ENCODE results near the gene ALMS1.
"Not testable (repeated sequence)": the region's sequence is repeated elsewhere in the genome, so short reads cannot be mapped to it uniquely, and the experiment has no call there.

The ALMS1 gene

DNA sequence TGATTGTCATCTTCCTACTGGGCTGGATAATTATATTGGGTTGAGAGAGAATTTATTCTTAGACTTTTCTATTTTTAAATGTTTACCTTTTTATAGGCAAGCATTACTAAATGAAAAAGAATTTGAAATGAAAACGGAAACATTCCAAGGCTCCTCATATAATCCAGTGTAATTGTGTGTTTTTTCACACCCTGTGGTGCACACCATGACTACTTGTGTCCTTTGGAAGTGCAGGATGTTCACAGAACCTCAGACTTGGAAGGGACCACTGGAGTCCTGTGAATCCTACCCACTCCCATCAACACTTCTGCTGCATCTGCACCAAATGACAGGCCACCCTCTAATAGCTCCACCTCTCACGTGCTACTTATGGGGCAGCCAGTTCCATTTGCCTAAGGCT, 208.6 kb downstream of the ALMS1 start:
- Histone ChIP-seq H3K36me3 (ENCODE audit: control insufficient read depth, insufficient read depth, low read length) (no peaks in the 10 kb centered on the region), H3K27me3 (ENCODE audit: control insufficient read depth, insufficient read depth, low read length) (no peaks in the 10 kb centered on the region), H3K9ac (ENCODE audit: low read depth, low read length) (no peak overlapping the region), H3K4me1 (ENCODE audit: control insufficient read depth, insufficient read depth, low read length) (no peaks in the 10 kb centered on the region), H3K9me3 (ENCODE audit: control insufficient read depth, insufficient read depth, low read length) (no peaks in the 10 kb centered on the region), H3K4me3 (ENCODE audit: low read depth, low read length) (no peak overlapping the region)

GRCh38 chr2:73601780-73602179, 216.1 kb downstream of the ALMS1 start:
- Histone ChIP-seq H3K4me3 (ENCODE audit: low read depth, low read length) (no peak overlapping the region), H3K9ac (ENCODE audit: low read depth, low read length) (no peak overlapping the region), H3K27me3 (ENCODE audit: control insufficient read depth, insufficient read depth, low read length) (no peaks in the 10 kb centered on the region), H3K36me3 (ENCODE audit: control insufficient read depth, insufficient read depth, low read length) (peaks cover 3% of the 10 kb centered on the region), H3K9me3 (ENCODE audit: control insufficient read depth, insufficient read depth, low read length) (no peaks in the 10 kb centered on the region), H3K4me1 (ENCODE audit: control insufficient read depth, insufficient read depth, low read length) (no peaks in the 10 kb centered on the region)

DNA sequence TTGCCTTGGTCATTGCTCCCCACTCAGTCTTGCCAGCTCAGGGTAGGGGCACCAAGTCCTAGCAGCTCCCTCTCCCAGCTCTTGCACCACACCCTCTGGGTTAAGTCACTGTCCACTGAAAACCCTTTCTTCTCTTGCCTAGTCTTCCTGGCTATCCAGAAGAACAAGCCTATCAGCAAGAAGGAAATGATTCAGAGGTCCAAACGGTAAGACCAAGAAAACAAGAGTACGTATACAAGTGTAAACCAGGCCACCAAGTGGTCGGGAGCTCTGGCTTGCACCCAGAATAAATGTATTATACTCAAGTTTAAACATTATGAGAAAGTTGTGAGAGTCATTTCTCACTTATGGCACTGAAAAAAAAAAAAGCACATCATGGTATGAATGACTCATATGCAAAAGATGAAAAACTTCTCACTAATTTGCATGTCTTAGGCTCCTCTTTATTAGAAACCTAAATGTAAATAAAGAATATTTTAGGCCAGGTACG, 217.5 kb downstream of the ALMS1 start:
- H3K4me3 ChIP-seq (ENCODE audit: low read depth, low read length); H3K36me3 ChIP-seq (ENCODE audit: control insufficient read depth, insufficient read depth, low read length); H3K9me3 ChIP-seq (ENCODE audit: control insufficient read depth, insufficient read depth, low read length); H3K4me1 ChIP-seq (ENCODE audit: control insufficient read depth, insufficient read depth, low read length); H3K9ac ChIP-seq (ENCODE audit: low read depth, low read length); H3K27me3 ChIP-seq (ENCODE audit: control insufficient read depth, insufficient read depth, low read length): not testable (repeated sequence)

- not testable (repeated sequence) for H3K9ac ChIP-seq (ENCODE audit: low read depth, low read length); H3K4me1 ChIP-seq (ENCODE audit: control insufficient read depth, insufficient read depth, low read length); H3K27me3 ChIP-seq (ENCODE audit: control insufficient read depth, insufficient read depth, low read length); H3K36me3 ChIP-seq (ENCODE audit: control insufficient read depth, insufficient read depth, low read length); H3K4me3 ChIP-seq (ENCODE audit: low read depth, low read length); H3K9me3 ChIP-seq (ENCODE audit: control insufficient read depth, insufficient read depth, low read length)
These were observed 219.0 kb downstream of the ALMS1 start for GRCh38 chr2:73604589-73604988.

DNA sequence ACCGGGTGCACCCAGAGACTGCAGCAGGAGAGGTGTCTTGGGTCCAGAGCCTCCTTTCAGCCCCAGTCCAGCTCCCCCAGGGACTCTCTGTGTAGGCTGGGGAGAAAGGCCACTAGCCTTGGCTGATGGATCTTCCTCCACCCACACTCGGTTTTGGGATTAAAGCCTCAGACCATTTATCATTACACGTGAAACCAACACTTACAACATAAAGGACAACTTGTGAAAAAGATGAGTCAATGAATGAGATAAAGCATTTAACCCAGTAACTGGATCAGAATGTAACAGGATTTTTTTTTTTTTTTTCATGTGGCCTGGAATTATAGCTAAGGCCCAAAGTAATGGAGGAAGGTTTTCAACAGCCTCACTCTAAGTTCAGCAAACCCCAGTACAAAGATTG, 224.5 kb downstream of the ALMS1 start:
- Histone ChIP-seq H3K36me3 (ENCODE audit: control insufficient read depth, insufficient read depth, low read length) (no peaks in the 10 kb centered on the region), H3K9ac (ENCODE audit: low read depth, low read length) (no peak overlapping the region), H3K9me3 (ENCODE audit: control insufficient read depth, insufficient read depth, low read length) (no peaks in the 10 kb centered on the region), H3K4me3 (ENCODE audit: low read depth, low read length) (no peak overlapping the region), H3K27me3 (ENCODE audit: control insufficient read depth, insufficient read depth, low read length) (no peaks in the 10 kb centered on the region), H3K4me1 (ENCODE audit: control insufficient read depth, insufficient read depth, low read length) (peaks cover 2% of the 10 kb centered on the region)

- Histone ChIP-seq H3K9ac (ENCODE audit: low read depth, low read length) (no peak overlapping the region), H3K4me3 (ENCODE audit: low read depth, low read length) (no peak overlapping the region), H3K4me1 (ENCODE audit: control insufficient read depth, insufficient read depth, low read length) (peaks cover 2% of the 10 kb centered on the region), H3K36me3 (ENCODE audit: control insufficient read depth, insufficient read depth, low read length) (no peaks in the 10 kb centered on the region), H3K9me3 (ENCODE audit: control insufficient read depth, insufficient read depth, low read length) (no peaks in the 10 kb centered on the region), H3K27me3 (ENCODE audit: control insufficient read depth, insufficient read depth, low read length) (no peaks in the 10 kb centered on the region)
These were observed 225.6 kb downstream of the ALMS1 start for GRCh38 chr2:73611193-73611592.

DNA sequence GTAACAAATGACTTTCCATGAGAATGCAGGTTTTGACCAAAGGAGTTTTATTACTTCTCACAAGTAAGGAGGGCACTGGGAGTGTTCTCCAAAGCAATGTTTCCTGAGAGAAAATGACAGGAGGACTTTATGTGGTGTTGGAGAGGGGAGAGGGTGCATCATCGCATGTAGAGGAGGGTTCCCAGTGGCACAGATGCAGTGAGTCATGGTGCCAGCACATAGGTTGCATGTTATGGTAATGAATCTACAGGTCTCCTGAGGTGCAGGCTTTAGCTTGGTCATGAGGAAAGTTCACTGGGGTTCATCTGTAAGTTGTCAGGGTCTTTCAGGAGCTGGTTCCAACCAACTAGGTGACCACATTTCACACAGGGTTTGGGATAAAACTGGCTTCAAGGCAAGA, 226.2 kb downstream of the ALMS1 start:
- no peaks in the 10 kb centered on the region for H3K9me3 ChIP-seq (ENCODE audit: control insufficient read depth, insufficient read depth, low read length)
- no peak overlapping the region for H3K9ac ChIP-seq (ENCODE audit: low read depth, low read length)
- H3K36me3 ChIP-seq (ENCODE audit: control insufficient read depth, insufficient read depth, low read length): no peaks in the 10 kb centered on the region
- peaks cover 2% of the 10 kb centered on the region for H3K4me1 ChIP-seq (ENCODE audit: control insufficient read depth, insufficient read depth, low read length)
- H3K4me3 ChIP-seq (ENCODE audit: low read depth, low read length): no peak overlapping the region
- no peaks in the 10 kb centered on the region for H3K27me3 ChIP-seq (ENCODE audit: control insufficient read depth, insufficient read depth, low read length)

- Histone ChIP-seq H3K4me1 (ENCODE audit: control insufficient read depth, insufficient read depth, low read length) (peaks cover 2% of the 10 kb centered on the region), H3K27me3 (ENCODE audit: control insufficient read depth, insufficient read depth, low read length) (no peaks in the 10 kb centered on the region), H3K4me3 (ENCODE audit: low read depth, low read length) (no peak overlapping the region), H3K36me3 (ENCODE audit: control insufficient read depth, insufficient read depth, low read length) (no peaks in the 10 kb centered on the region), H3K9me3 (ENCODE audit: control insufficient read depth, insufficient read depth, low read length) (no peaks in the 10 kb centered on the region), H3K9ac (ENCODE audit: low read depth, low read length) (no peak overlapping the region)
These were observed 228.5 kb downstream of the ALMS1 start for GRCh38 chr2:73614105-73614504.

GRCh38 chr2:73614997-73615396, 229.4 kb downstream of the ALMS1 start:
- Histone ChIP-seq H3K9ac (ENCODE audit: low read depth, low read length) (no peak overlapping the region), H3K36me3 (ENCODE audit: control insufficient read depth, insufficient read depth, low read length) (no peaks in the 10 kb centered on the region), H3K9me3 (ENCODE audit: control insufficient read depth, insufficient read depth, low read length) (no peaks in the 10 kb centered on the region), H3K27me3 (ENCODE audit: control insufficient read depth, insufficient read depth, low read length) (no peaks in the 10 kb centered on the region), H3K4me1 (ENCODE audit: control insufficient read depth, insufficient read depth, low read length) (peaks cover 2% of the 10 kb centered on the region), H3K4me3 (ENCODE audit: low read depth, low read length) (no peak overlapping the region)

DNA sequence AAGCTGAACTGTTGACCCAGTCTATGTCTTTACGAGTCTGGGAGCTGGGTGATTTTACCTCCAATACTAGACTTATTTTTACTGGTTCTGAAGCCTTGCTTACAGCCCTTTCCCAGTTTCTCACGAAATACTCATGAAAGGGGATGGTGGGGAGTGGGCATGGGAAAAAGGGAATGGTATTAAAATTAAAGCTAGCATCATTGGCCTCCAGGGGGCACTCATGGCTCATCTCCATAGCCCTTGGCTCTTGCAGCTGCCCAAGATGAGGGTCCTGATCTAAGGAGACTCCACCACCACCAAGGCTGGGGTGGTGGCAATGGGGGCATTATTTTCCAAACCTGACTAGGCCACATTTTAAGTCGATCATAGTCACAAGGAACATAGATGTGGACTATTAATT, 234.3 kb downstream of the ALMS1 start:
- H3K4me3 ChIP-seq (ENCODE audit: low read depth, low read length); H3K27me3 ChIP-seq (ENCODE audit: control insufficient read depth, insufficient read depth, low read length); H3K9me3 ChIP-seq (ENCODE audit: control insufficient read depth, insufficient read depth, low read length); H3K4me1 ChIP-seq (ENCODE audit: control insufficient read depth, insufficient read depth, low read length); H3K36me3 ChIP-seq (ENCODE audit: control insufficient read depth, insufficient read depth, low read length); H3K9ac ChIP-seq (ENCODE audit: low read depth, low read length): not testable (repeated sequence)

GRCh38 chr2:73624036-73624435, 238.4 kb downstream of the ALMS1 start:
- H3K9me3 ChIP-seq (ENCODE audit: control insufficient read depth, insufficient read depth, low read length); H3K36me3 ChIP-seq (ENCODE audit: control insufficient read depth, insufficient read depth, low read length); H3K4me1 ChIP-seq (ENCODE audit: control insufficient read depth, insufficient read depth, low read length); H3K27me3 ChIP-seq (ENCODE audit: control insufficient read depth, insufficient read depth, low read length); H3K4me3 ChIP-seq (ENCODE audit: low read depth, low read length); H3K9ac ChIP-seq (ENCODE audit: low read depth, low read length): not testable (repeated sequence)

DNA sequence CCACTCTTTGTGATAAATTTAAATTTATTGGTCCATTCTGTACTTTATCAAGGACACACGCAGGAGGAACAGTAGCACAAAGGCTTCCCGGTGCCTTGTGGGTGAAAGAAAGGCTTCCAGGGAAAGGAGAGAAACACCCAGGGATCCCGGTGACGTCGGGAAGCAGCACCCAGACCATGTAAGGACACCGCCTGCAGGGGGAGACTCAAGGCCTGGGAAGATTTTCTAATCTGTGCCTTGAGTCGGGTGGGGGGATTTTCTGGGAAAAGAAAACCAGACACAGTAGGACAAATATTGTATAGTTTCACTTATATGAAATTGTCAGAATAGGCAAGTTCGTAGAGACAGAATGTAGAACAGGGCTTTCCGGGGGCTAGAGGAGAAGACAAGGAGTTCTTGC, 239.0 kb downstream of the ALMS1 start:
- H3K4me3 ChIP-seq (ENCODE audit: low read depth, low read length); H3K9me3 ChIP-seq (ENCODE audit: control insufficient read depth, insufficient read depth, low read length); H3K9ac ChIP-seq (ENCODE audit: low read depth, low read length); H3K4me1 ChIP-seq (ENCODE audit: control insufficient read depth, insufficient read depth, low read length); H3K36me3 ChIP-seq (ENCODE audit: control insufficient read depth, insufficient read depth, low read length); H3K27me3 ChIP-seq (ENCODE audit: control insufficient read depth, insufficient read depth, low read length): not testable (repeated sequence)

DNA sequence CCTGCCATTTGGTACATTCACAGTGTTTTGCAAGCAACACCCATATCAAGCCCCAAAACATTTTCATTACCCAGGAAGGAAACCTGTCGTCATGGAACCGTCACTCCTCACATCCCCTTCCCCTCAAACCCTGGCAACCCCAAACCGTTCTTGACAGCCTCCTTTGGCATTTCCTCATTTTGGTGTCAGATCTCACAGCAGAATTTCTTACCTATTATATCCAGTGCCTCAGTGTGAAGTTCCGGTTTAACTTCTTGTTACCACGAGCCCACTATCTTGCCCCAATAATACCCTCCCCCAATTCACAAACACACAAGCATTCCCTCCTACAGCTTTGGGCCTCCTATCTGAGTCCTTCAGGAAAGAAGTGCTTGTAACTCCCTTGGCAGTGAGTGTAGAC, 240.6 kb downstream of the ALMS1 start:
- not testable (repeated sequence) for H3K4me1 ChIP-seq (ENCODE audit: control insufficient read depth, insufficient read depth, low read length); H3K9me3 ChIP-seq (ENCODE audit: control insufficient read depth, insufficient read depth, low read length); H3K4me3 ChIP-seq (ENCODE audit: low read depth, low read length); H3K27me3 ChIP-seq (ENCODE audit: control insufficient read depth, insufficient read depth, low read length); H3K36me3 ChIP-seq (ENCODE audit: control insufficient read depth, insufficient read depth, low read length); H3K9ac ChIP-seq (ENCODE audit: low read depth, low read length)

All from iPS-15b (cell line).